Common myeloid progenitor, CD34-positive (primary cell): ENCODE data around the gene PABPC1L.

Source experiments
- CTCF ChIA-PET: fragments of 350-600 bp; sonication (Branson Sonifier 250); formaldehyde crosslinking; loops from one replicate; lab custom pipeline; 2021; ENCODE audit warnings: antibody characterized with exemption; lab: Charles Lee
- POLR2A ChIA-PET: fragments of 350-600 bp; sonication (Branson Sonifier 250); formaldehyde crosslinking; loops from one replicate; lab custom pipeline; 2021; ENCODE audit warnings: antibody characterized with exemption; lab: Charles Lee
- DNase-seq, 3 donors: peaks; one replicate each; pipeline versions ENCODE4 v3.0.0 to v3.0.0-alpha.2; 2013
- H3K27ac ChIP-seq, 2 experiments: 1 replicate in 1 of 2; 2 replicates in 1 of 2; pipeline ENCODE4 v1.7.0; 2013; ENCODE audit warnings: inconsistent platforms in 2 of 2, low read length in 2 of 2, mild to moderate bottlenecking in 2 of 2, low read depth in 1 of 2, moderate library complexity in 1 of 2; ENCODE audit not compliant: severe bottlenecking in 2 of 2, insufficient read depth in 1 of 2, poor library complexity in 1 of 2
- H3K27me3 ChIP-seq, 5 experiments: replicated peaks in 2 of 5; 1 replicate in 3 of 5; 2 replicates in 2 of 5; pipeline versions ENCODE4 v1.6.1 to v1.7.0; 2013; ENCODE audit warnings: low read length in 4 of 5, mild to moderate bottlenecking in 2 of 5, moderate library complexity in 2 of 5, inconsistent platforms in 1 of 5; ENCODE audit not compliant: insufficient read depth in 5 of 5, control insufficient read depth in 4 of 5
- H3K36me3 ChIP-seq, 4 experiments: 1 replicate in 2 of 4; 2 replicates in 2 of 4; pipeline versions ENCODE4 v1.6.1 to v1.7.0; 2013; ENCODE audit warnings: low read length in 3 of 4, control low read depth in 1 of 4, mild to moderate bottlenecking in 1 of 4; ENCODE audit not compliant: control insufficient read depth in 4 of 4, insufficient read depth in 4 of 4
- H3K4me1 ChIP-seq, 4 experiments: 1 replicate in 3 of 4; 2 replicates in 1 of 4; pipeline versions ENCODE4 v1.6.1 to v1.7.1; 2013; ENCODE audit warnings: low read length in 3 of 4, mild to moderate bottlenecking in 3 of 4, control low read depth in 1 of 4, inconsistent platforms in 1 of 4, moderate library complexity in 1 of 4; ENCODE audit not compliant: control insufficient read depth in 4 of 4, insufficient read depth in 4 of 4; ENCODE audit errors: control extremely low read depth in 1 of 4
- H3K4me3 ChIP-seq, 7 experiments: 1 replicate in 4 of 7; 2 replicates in 3 of 7; pipeline versions ENCODE4 v1.5.1 to v1.7.0; 2013; ENCODE audit warnings: mild to moderate bottlenecking in 7 of 7, low read length in 6 of 7, moderate library complexity in 6 of 7, inconsistent platforms in 2 of 7, low read depth in 2 of 7, control low read depth in 1 of 7; ENCODE audit not compliant: insufficient read depth in 4 of 7, control insufficient read depth in 1 of 7; ENCODE audit errors: extremely low read depth in 1 of 7
- H3K9me3 ChIP-seq, 5 experiments: 1 replicate in 4 of 5; 2 replicates in 1 of 5; pipeline versions ENCODE4 v1.6.1 to v1.7.1; 2013; ENCODE audit warnings: low read length in 4 of 5, mild to moderate bottlenecking in 2 of 5, inconsistent platforms in 1 of 5, low read depth in 1 of 5, moderate library complexity in 1 of 5; ENCODE audit not compliant: control insufficient read depth in 4 of 5, insufficient read depth in 2 of 5; ENCODE audit errors: control extremely low read depth in 1 of 5
- WGBS: methylation state at CpG from one replicate; pipeline ENCODE4 v1.1.5; 2013; ENCODE audit not compliant: insufficient coverage; 5-methylcytosine and 5-hydroxymethylcytosine counted together

Gene PABPC1L

DNA sequence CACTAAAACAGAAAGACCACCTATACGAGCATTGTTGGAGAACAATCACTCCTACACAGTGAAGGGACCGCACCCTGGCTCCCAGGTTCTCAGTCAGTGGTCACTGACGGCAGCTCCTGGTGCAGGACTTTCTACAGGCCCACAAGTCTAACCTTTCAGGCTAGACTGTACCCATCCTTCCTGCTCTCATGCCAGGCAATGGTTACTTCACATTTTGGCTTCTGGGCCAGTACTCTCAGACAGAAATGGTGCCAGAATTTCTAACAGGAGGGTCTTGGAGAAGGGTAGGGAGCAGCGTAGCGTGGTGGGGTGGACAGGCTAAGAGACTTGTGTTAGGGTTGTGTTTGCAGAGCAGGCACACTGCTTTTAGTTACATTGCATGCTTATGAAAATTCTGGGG lies 38.2 kb downstream of the PABPC1L start:
- Histone ChIP-seq H3K4me3 (no peak overlapping the region), H3K36me3 (peaks cover 43 to 94% (median 70%) of the 10 kb centered on the region in 4 experiments), H3K27ac (no peak overlapping the region), H3K27me3 (no peaks in the 10 kb centered on the region), H3K9me3 (no peaks in the 10 kb centered on the region), H3K4me1 (no peaks in the 10 kb centered on the region)
- 98% methylated on average over 5 of the region's 5 CpGs for WGBS
- ChIA-PET CTCF (interaction anchor here (1.2 to 1.7 kb wide), 2 partner anchors 10 to 147 kb away, joined by 3 to 4 read pairs; no protein-coding TSS in a partner anchor), POLR2A (interaction anchor here (1.6 kb wide), 1 partner anchor 11 kb away, joined by 3 read pairs; no protein-coding TSS in a partner anchor)
- DNase-seq: no peak

DNA sequence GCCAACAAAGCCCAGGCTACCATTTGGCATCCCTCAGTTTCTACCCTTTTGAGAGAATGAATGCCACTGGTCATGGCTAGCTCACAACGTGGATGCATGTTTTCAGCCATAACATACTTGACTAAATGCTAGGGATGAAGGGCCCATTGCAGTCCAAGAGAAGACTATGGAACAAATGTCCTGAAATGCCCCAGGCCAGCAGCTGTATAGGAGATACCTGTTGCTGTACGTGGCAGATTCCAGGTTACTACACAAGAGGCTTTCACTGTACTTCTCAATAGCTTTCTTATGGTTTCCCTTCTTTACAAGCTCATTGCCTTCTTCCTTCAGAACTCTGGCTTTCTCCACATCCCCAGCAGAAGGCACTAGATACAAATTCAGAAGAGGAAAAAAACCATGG lies 38.7 kb downstream of the PABPC1L start:
- ChIA-PET POLR2A (interaction anchor here (1.6 kb wide), 1 partner anchor 11 kb away, joined by 3 read pairs; no protein-coding TSS in a partner anchor), CTCF (interaction anchor here (1.2 kb wide), 1 partner anchor 9 kb away, joined by 3 read pairs; no protein-coding TSS in a partner anchor)
- Histone ChIP-seq H3K27me3 (no peaks in the 10 kb centered on the region), H3K4me1 (no peaks in the 10 kb centered on the region), H3K36me3 (peaks cover 41 to 94% (median 70%) of the 10 kb centered on the region in 4 experiments), H3K9me3 (no peaks in the 10 kb centered on the region), H3K27ac (no peak overlapping the region), H3K4me3 (no peak overlapping the region)
- 100% methylated on average over 2 of the region's 2 CpGs for WGBS
- DNase-seq: no peak

DNA sequence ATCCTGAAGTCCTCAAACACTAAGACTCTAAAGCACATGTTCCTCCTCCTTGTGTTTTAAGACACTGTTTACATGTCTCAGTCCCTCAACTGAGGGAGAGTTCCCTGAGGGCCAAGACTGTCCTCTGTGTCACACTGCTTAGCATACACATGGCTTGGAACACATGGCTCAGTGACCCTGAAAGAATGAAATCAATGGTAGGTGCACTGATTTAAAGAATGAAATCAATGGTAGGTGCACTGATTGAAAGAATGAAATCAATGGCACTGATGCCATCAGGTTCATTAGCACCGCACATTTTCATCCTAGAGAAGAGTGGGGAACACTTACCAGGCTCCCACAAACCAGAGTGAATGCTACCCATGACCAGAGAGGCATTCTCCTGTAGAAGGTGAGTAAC lies 40.5 kb downstream of the PABPC1L start:
- ChIA-PET CTCF (interaction anchor here (1.2 to 1.5 kb wide), 2 partner anchors 10 to 148 kb away, joined by 3 to 4 read pairs; partner anchors contain the start of gene TOMM34), POLR2A (no interaction called here)
- no peak for DNase-seq
- no peaks in the 10 kb centered on the region for H3K4me1 ChIP-seq
- H3K27me3 ChIP-seq: no peaks in the 10 kb centered on the region
- H3K36me3 ChIP-seq: peaks cover 44 to 94% (median 77%) of the 10 kb centered on the region in 4 experiments
- 86% methylated on average over 1 of the region's 1 CpG for WGBS
- no peaks in the 10 kb centered on the region for H3K9me3 ChIP-seq
- H3K4me3 ChIP-seq: no peak overlapping the region
- no peak overlapping the region for H3K27ac ChIP-seq

DNA sequence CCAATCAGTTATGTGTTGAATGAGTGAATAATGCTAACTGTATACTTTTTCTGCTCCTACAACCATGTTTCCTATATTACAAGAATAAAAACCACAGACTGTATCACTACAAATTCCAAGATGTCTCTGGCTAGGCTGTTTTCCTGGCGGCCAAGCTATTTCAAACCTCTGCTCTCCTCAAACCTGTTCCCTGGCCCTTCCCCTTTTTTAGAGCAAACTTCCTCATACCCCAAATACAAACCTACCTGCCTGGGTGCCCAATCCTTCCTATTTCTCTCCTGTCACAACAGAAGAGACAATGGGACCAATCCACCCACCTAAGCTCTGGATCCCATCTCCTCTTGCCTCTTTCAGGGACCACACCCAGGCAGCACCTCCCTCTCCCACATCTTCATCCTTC lies 42.9 kb downstream of the PABPC1L start:
- Histone ChIP-seq H3K9me3 (no peaks in the 10 kb centered on the region), H3K36me3 (peaks cover 44 to 89% (median 72%) of the 10 kb centered on the region in 4 experiments), H3K4me3 (no peak overlapping the region), H3K27me3 (no peaks in the 10 kb centered on the region), H3K27ac (no peak overlapping the region), H3K4me1 (no peaks in the 10 kb centered on the region)
- no peak for DNase-seq
- ChIA-PET POLR2A (interaction anchor here (0.6 kb wide), 1 partner anchor 436 kb away, joined by 3 read pairs; no protein-coding TSS in a partner anchor), CTCF (interaction anchor here (0.9 to 2.0 kb wide), 6 partner anchors 10 to 143 kb away, joined by 3 to 10 read pairs (median 3); partner anchors contain the start of gene STK4)
- 86% methylated on average over 1 of the region's 1 CpG for WGBS

DNA sequence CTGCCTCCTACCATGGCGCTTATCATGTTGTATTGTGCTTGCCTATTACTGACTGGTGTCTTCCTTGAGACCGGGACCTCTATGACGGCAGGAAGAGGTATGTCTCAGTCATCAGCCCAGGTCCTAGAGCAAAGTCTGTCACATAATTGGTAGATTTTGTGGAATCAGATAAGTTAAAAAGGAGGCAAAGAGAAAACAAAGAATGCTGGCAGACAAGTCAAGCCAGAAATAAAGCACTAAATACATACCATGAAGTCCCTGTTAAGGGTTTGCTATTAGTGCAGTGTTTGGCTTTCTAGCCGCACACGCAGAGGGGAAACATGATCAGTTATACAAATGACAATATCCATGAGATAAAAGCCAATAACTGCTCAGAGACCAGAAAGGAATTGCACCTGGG lies 44.4 kb downstream of the PABPC1L start:
- Histone ChIP-seq H3K4me1 (peaks cover 2 to 10% (median 7%) of the 10 kb centered on the region in 4 experiments), H3K27ac (no peak overlapping the region), H3K27me3 (no peaks in the 10 kb centered on the region), H3K36me3 (peaks cover 39 to 80% (median 63%) of the 10 kb centered on the region in 4 experiments), H3K9me3 (no peaks in the 10 kb centered on the region), H3K4me3 (no peak overlapping the region)
- ChIA-PET POLR2A (no interaction called here), CTCF (no interaction called here)
- WGBS: 100% methylated on average over 2 of the region's 5 CpGs
- DNase-seq: no peak

DNA sequence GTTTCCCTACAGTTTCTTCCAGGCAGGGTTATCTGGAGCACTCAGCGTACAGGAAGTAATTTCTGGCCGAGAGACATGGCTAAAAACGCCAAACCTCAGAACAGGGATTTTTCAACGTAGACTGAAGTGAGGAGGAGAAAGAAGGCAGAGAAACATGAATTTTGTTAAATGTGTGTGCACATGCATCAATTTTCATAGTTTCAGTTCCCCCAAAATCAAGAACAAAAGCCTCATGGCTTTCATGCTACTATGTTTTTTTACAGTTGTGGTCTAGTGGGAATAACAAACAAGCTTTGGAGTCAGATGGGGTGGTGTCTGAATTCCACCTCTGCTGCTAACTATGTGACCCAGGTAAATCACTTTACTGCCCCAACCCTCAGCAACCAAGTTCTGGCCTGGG lies 45.4 kb downstream of the PABPC1L start:
- Histone ChIP-seq H3K27ac (no peak overlapping the region), H3K4me1 (peaks cover 3 to 16% (median 11%) of the 10 kb centered on the region in 4 experiments), H3K27me3 (no peaks in the 10 kb centered on the region), H3K9me3 (no peaks in the 10 kb centered on the region), H3K36me3 (peaks cover 33 to 69% (median 56%) of the 10 kb centered on the region in 4 experiments), H3K4me3 (no peak overlapping the region)
- DNase-seq: no peak
- POLR2A ChIA-PET: no interaction called here
- CTCF ChIA-PET: no interaction called here
- WGBS: no CpG with 5 or more reads among the region's 4 CpGs

DNA sequence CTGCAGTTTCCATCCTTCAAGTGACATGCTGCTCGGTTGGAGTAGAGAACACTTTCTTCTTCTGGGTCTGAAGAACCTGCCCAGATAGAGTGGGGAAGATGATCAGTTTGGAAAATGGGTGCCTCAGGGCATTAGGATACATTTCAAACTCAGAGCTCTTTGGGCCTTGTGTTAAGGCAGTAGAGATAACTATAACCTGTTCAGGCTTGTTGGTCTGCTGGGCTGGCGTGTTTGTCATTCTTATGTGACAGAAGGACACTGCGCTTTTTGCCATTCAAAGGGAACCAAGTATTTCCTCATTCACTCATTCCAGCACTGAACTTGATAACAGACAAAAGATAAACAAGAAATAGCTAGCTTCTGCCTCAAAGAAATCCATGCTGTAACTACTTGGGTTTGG lies 46.5 kb downstream of the PABPC1L start:
- H3K27ac ChIP-seq: no peak overlapping the region
- POLR2A ChIA-PET: interaction anchor here (1.4 kb wide), 1 partner anchor 23 kb away, joined by 4 read pairs; no protein-coding TSS in a partner anchor

More for the DNA sequence above, 46.5 kb downstream of the PABPC1L start:
- peaks cover 7 to 25% (median 15%) of the 10 kb centered on the region in 4 experiments for H3K4me1 ChIP-seq
- CTCF ChIA-PET: interaction anchor here (0.7 to 1.3 kb wide), 3 partner anchors 10 to 59 kb away, joined by 3 to 4 read pairs (median 3); no protein-coding TSS in a partner anchor
- H3K4me3 ChIP-seq: no peak overlapping the region
- peaks cover 26 to 58% (median 45%) of the 10 kb centered on the region in 4 experiments for H3K36me3 ChIP-seq
- no peaks in the 10 kb centered on the region for H3K27me3 ChIP-seq
- no peaks in the 10 kb centered on the region for H3K9me3 ChIP-seq
- WGBS: 94% methylated on average over 2 of the region's 3 CpGs
- DNase-seq: no peak
